Measurements from ENCODE around the gene ISG15. TPM values are rescaled to one million over a fixed set of nuclear protein-coding genes. Genes with fewer than 3 reads are reported as not detected.

The ISG15 gene
- total and polyA plus RNA-seq, 9 of the 15 experiments (the other 6 are each of a cell fraction or from before 2014, with no cell fraction given) = 0.40 to 58.3 (median 12.2) TPM

- TF ChIP-seq, protein P1, sequence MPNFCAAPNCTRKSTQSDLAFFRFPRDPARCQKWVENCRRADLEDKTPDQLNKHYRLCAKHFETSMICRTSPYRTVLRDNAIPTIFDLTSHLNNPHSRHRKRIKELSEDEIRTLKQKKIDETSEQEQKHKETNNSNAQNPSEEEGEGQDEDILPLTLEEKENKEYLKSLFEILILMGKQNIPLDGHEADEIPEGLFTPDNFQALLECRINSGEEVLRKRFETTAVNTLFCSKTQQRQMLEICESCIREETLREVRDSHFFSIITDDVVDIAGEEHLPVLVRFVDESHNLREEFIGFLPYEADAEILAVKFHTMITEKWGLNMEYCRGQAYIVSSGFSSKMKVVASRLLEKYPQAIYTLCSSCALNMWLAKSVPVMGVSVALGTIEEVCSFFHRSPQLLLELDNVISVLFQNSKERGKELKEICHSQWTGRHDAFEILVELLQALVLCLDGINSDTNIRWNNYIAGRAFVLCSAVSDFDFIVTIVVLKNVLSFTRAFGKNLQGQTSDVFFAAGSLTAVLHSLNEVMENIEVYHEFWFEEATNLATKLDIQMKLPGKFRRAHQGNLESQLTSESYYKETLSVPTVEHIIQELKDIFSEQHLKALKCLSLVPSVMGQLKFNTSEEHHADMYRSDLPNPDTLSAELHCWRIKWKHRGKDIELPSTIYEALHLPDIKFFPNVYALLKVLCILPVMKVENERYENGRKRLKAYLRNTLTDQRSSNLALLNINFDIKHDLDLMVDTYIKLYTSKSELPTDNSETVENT (CRISPR knock-in tag; IDR thresholded peaks at IDR 0.05) = peak; percentile 64
- no peak for TF ChIP-seq BCL6 (CRISPR knock-in tag; IDR thresholded peaks at IDR 0.05)
- TF ChIP-seq ZNF583 (CRISPR knock-in tag; IDR thresholded peaks at IDR 0.05) = no peak
- TF ChIP-seq YBX1 (IDR thresholded peaks at IDR 0.05) = no peak
- TF ChIP-seq FOXK1 (CRISPR knock-in tag; IDR thresholded peaks at IDR 0.05; ENCODE audit: borderline replicate concordance) = no peak
- TF ChIP-seq ZFPM2 (CRISPR knock-in tag; IDR thresholded peaks at IDR 0.05) = no peak
- TF ChIP-seq, protein P2, sequence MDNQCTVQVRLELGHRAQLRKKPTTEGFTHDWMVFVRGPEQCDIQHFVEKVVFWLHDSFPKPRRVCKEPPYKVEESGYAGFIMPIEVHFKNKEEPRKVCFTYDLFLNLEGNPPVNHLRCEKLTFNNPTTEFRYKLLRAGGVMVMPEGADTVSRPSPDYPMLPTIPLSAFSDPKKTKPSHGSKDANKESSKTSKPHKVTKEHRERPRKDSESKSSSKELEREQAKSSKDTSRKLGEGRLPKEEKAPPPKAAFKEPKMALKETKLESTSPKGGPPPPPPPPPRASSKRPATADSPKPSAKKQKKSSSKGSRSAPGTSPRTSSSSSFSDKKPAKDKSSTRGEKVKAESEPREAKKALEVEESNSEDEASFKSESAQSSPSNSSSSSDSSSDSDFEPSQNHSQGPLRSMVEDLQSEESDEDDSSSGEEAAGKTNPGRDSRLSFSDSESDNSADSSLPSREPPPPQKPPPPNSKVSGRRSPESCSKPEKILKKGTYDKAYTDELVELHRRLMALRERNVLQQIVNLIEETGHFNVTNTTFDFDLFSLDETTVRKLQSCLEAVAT (IDR thresholded peaks at IDR 0.05) = no peak
- TF ChIP-seq, protein P3, sequence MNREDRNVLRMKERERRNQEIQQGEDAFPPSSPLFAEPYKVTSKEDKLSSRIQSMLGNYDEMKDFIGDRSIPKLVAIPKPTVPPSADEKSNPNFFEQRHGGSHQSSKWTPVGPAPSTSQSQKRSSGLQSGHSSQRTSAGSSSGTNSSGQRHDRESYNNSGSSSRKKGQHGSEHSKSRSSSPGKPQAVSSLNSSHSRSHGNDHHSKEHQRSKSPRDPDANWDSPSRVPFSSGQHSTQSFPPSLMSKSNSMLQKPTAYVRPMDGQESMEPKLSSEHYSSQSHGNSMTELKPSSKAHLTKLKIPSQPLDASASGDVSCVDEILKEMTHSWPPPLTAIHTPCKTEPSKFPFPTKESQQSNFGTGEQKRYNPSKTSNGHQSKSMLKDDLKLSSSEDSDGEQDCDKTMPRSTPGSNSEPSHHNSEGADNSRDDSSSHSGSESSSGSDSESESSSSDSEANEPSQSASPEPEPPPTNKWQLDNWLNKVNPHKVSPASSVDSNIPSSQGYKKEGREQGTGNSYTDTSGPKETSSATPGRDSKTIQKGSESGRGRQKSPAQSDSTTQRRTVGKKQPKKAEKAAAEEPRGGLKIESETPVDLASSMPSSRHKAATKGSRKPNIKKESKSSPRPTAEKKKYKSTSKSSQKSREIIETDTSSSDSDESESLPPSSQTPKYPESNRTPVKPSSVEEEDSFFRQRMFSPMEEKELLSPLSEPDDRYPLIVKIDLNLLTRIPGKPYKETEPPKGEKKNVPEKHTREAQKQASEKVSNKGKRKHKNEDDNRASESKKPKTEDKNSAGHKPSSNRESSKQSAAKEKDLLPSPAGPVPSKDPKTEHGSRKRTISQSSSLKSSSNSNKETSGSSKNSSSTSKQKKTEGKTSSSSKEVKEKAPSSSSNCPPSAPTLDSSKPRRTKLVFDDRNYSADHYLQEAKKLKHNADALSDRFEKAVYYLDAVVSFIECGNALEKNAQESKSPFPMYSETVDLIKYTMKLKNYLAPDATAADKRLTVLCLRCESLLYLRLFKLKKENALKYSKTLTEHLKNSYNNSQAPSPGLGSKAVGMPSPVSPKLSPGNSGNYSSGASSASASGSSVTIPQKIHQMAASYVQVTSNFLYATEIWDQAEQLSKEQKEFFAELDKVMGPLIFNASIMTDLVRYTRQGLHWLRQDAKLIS (CRISPR knock-in tag; IDR thresholded peaks at IDR 0.05) = no peak
- TF ChIP-seq HDAC8 (tag; IDR thresholded peaks at IDR 0.05) = no peak
- no peak for TF ChIP-seq DACH1 (IDR thresholded peaks at IDR 0.05; ENCODE audit: partially characterized antibody)
- no peak for TF ChIP-seq SRF (CRISPR knock-in tag; IDR thresholded peaks at IDR 0.05)
- TF ChIP-seq DNMT1 (IDR thresholded peaks at IDR 0.05) = no peak
- TF ChIP-seq CREB1 (IDR thresholded peaks at IDR 0.05) = no peak; the same call in 1 of the 2 replicates
- no peak for TF ChIP-seq CREB1 (CRISPR knock-in tag; IDR thresholded peaks at IDR 0.05)
- TF ChIP-seq NBN (IDR thresholded peaks at IDR 0.05; ENCODE audit: low read depth) = no peak
- TF ChIP-seq ZNF717 (CRISPR knock-in tag; IDR thresholded peaks at IDR 0.05) = no peak
- TF ChIP-seq FOXO4 (CRISPR knock-in tag; IDR thresholded peaks at IDR 0.05) = no peak
- TF ChIP-seq DMBX1 (CRISPR knock-in tag; IDR thresholded peaks at IDR 0.05; ENCODE audit: borderline replicate concordance) = no peak
- TF ChIP-seq POLR2H (tag; IDR thresholded peaks at IDR 0.05; ENCODE audit: low read depth) = no peak
- TF ChIP-seq MTF1 (CRISPR knock-in tag; IDR thresholded peaks at IDR 0.05; ENCODE audit: borderline replicate concordance) = no peak
- TF ChIP-seq HNRNPK (IDR thresholded peaks at IDR 0.05; ENCODE audit: low read depth, low read length, poor library complexity, severe bottlenecking) = no peak
- no peak for TF ChIP-seq ZNF239 (CRISPR knock-in tag; IDR thresholded peaks at IDR 0.05)
Observed at GRCh38 chr1:1020000-1020404, 6.7 kb downstream of the ISG15 start, which contains the start of gene AGRN (continued).
